Measurements from ENCODE around the gene SCUBE1. TPM values are rescaled to one million over a fixed set of nuclear protein-coding genes. Genes with fewer than 3 reads are reported as not detected.

SCUBE1 gene
- total and polyA plus RNA-seq, 2 donors from 2014 or later: 2.3 to 7.1 TPM

GRCh38 chr22:43247546-43248260 lies 95.5 kb downstream of the SCUBE1 start:
- intact Hi-C loops (cut with DNase I): no loop called here
- Histone ChIP-seq H3K27ac (ENCODE audit: low read depth in 2 of 2, low read length in 2 of 2) (no peak overlapping the region), H3K4me3 (ENCODE audit: low read length in 3 of 3) (no peak overlapping the region)

GRCh38 chr22:43246188-43246587 lies 97.0 kb downstream of the SCUBE1 start:
- H3K4me3 ChIP-seq (ENCODE audit: low read length in 3 of 3): no peak overlapping the region
- H3K27ac ChIP-seq (ENCODE audit: low read depth in 2 of 2, low read length in 2 of 2): no peak overlapping the region
- no peak for DNase-seq
- no peak for FAIRE-seq
- H3K9ac ChIP-seq (ENCODE audit: low read length in 3 of 3): no peak overlapping the region
- no peaks in the 10 kb centered on the region for H3K36me3 ChIP-seq (ENCODE audit: control insufficient read depth in 2 of 3, insufficient read depth in 3 of 3, low read length in 3 of 3)
- intact Hi-C loops (cut with DNase I): no loop called here
- H3K4me1 ChIP-seq (ENCODE audit: control insufficient read depth in 2 of 3, insufficient read depth in 2 of 3, low read depth in 1 of 3, low read length in 3 of 3): no peaks in the 10 kb centered on the region
- H3K9me3 ChIP-seq (ENCODE audit: control insufficient read depth in 2 of 3, insufficient read depth in 1 of 3, low read length in 3 of 3): no peaks in the 10 kb centered on the region
- H3K27me3 ChIP-seq (ENCODE audit: control insufficient read depth, insufficient read depth, low read length): no peaks in the 10 kb centered on the region
- TF ChIP-seq CTCF (IDR thresholded peaks at IDR 0.05; ENCODE audit: borderline replicate concordance, extremely low read depth, insufficient read depth): no peak

More at GRCh38 chr22:43247546-43248260, 95.5 kb downstream of the SCUBE1 start:
- no peaks in the 10 kb centered on the region for H3K4me1 ChIP-seq (ENCODE audit: control insufficient read depth in 2 of 3, insufficient read depth in 2 of 3, low read depth in 1 of 3, low read length in 3 of 3)
- DNase-seq (no peak), FAIRE-seq (no peak)
- no peak overlapping the region for H3K9ac ChIP-seq (ENCODE audit: low read length in 3 of 3)
- no peaks in the 10 kb centered on the region for H3K27me3 ChIP-seq (ENCODE audit: control insufficient read depth, insufficient read depth, low read length)
- no peak for TF ChIP-seq CTCF (IDR thresholded peaks at IDR 0.05; ENCODE audit: borderline replicate concordance, extremely low read depth, insufficient read depth)
- H3K9me3 ChIP-seq (ENCODE audit: control insufficient read depth in 2 of 3, insufficient read depth in 1 of 3, low read length in 3 of 3): no peaks in the 10 kb centered on the region
- no peaks in the 10 kb centered on the region for H3K36me3 ChIP-seq (ENCODE audit: control insufficient read depth in 2 of 3, insufficient read depth in 3 of 3, low read length in 3 of 3)

- Histone ChIP-seq H3K9me3 (ENCODE audit: control insufficient read depth in 2 of 3, insufficient read depth in 1 of 3, low read length in 3 of 3) (no peaks in the 10 kb centered on the region), H3K4me3 (ENCODE audit: low read length in 3 of 3) (no peak overlapping the region), H3K27ac (ENCODE audit: low read depth in 2 of 2, low read length in 2 of 2) (no peak overlapping the region), H3K27me3 (ENCODE audit: control insufficient read depth, insufficient read depth, low read length) (no peaks in the 10 kb centered on the region), H3K4me1 (ENCODE audit: control insufficient read depth in 2 of 3, insufficient read depth in 2 of 3, low read depth in 1 of 3, low read length in 3 of 3) (no peaks in the 10 kb centered on the region), H3K36me3 (ENCODE audit: control insufficient read depth in 2 of 3, insufficient read depth in 3 of 3, low read length in 3 of 3) (no peaks in the 10 kb centered on the region), H3K9ac (ENCODE audit: low read length in 3 of 3) (no peak overlapping the region)
- FAIRE-seq (no peak), DNase-seq (no peak)
- intact Hi-C loops (cut with DNase I): no loop called here
- no peak for TF ChIP-seq CTCF (IDR thresholded peaks at IDR 0.05; ENCODE audit: borderline replicate concordance, extremely low read depth, insufficient read depth)
Measured at GRCh38 chr22:43245717-43246116, 97.5 kb downstream of the SCUBE1 start.

Measured in kidney (tissue), 14 donors.